GM21423 (cell line): ENCODE results near the gene CBFA2T3.

ENCODE experiments used
- ATAC-seq: cut with Tn5 transposase; IDR thresholded peaks from one replicate; pipeline ENCODE4 v1.9.1; 2021; ENCODE audit warnings: mild to moderate bottlenecking, moderate library complexity; ENCODE audit not compliant: unreplicated experiment

The CBFA2T3 gene

GRCh38 chr16:88911136-88911945, 65.7 kb downstream of the CBFA2T3 start:
- ATAC-seq, result no peak

DNA sequence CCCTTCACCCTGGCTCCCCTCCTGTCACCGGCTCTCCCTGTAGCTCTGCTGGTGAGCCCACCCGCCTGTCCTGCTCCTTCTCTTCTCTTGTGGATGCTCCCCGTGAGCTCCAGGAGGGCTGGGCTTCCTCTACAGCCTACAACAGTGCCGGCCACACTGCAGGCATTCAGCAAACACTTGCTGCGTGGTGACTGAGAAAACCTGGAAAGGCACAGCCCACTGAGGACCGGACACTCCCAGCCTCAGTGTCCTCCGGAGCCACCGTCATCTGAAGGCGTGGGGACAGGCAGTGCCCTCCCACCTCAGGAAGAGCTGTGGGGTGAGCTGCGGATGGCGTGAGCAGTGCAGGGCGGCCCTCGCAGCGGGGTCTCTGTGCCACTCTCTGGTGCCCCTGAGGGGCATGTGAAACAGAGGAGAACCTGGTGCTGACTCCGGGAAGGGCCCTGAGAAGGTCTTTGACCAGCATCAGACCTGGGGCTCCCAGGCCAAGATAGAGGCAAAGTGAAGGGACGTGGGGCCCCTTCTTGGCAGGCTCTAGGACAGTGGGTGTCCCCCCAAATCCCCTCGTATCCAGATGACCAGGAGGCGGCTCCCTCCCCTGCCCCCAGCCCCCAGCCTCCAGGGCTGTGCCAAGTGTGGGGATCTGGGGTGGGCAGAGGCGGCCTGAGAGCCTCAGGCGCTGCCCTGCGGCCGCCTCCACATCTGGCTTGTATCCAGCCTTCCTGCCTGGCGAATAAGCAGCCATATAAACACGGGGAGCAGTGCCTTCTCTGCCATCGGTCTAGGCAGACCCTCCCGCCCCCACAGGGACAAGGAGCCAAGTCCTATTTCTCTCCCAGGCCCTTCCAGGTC, 66.5 kb downstream of the CBFA2T3 start:
- ATAC-seq, result no peak

DNA sequence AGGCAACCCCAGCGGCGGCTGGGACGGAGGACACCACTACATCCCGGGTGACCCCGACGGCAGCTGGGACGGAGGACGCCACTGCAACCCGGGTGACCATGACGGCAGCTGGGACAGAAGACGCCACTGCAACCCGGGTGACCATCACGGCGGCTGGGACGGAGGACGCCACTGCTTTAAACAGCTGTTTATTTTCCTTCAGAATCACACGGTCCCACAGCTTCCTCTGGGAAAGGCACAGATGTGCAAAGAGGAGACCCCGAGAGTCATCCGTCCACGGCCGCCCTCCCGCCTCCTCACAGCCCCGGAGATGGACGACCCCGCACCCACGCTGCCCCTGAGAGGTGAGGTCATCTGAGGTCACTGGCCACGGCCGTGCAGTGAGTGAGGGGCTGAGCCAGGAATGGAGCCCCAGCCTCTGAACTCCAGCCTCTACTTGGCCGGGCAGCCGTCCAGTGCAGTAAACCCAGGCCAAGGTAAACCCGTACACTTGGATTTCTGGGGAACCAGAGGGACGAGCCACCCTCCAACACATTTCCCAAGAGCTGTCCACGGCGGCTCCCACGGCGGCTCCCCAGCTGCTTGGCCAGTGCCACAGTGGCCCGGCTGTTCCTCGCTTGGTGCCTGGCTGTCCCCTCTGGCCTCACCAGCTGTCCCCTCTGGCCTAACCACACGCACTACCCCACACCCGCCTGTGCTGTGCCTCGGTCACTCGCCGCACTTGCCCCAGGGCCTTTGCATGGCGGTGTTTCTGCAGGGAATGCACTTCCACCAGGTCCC, 67.4 kb downstream of the CBFA2T3 start:
- no peak for ATAC-seq

DNA sequence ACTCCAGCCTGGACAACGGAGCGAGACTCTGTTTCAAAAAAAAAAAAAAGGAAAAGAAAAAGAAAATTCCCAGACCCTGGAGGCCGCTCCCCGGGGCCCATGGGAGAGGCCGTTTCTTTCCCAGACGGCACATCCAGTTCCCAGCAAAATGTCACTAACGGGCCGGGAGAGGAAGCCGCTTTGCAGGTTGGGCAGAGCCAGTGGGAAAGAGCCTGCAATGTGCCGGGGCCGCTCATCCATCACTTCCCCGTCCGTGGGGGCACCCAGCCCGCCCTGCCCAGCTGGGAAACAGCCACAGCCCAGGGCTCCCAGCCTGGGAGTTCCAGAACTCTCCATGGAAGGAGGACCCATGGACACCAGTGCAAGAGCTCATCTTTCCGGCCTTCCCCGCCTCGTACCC, 68.7 kb downstream of the CBFA2T3 start:
- no peak for ATAC-seq

DNA sequence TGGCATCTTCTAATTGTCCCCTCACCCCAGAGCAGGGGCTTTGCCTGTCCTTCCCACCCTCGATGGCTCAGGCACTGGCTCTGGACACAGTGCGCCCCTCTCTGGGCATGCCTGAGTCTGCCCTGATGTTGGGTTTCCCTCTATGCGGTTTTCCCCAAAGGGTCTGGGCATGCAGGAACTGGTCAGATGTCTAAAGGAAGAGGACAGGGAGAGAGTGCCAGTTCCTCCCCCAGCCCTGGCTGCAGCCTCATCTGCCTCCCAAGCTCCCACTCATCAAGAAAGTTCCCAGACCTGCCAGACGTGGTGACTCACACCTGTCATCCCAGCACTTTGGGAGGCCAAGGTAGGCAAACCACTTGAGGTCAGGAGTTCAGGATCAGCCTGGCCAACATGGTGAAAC, 69.2 kb downstream of the CBFA2T3 start:
- ATAC-seq, result no peak

- ATAC-seq, result no peak
Measured at GRCh38 chr16:88906535-88907105, 70.4 kb downstream of the CBFA2T3 start.

DNA sequence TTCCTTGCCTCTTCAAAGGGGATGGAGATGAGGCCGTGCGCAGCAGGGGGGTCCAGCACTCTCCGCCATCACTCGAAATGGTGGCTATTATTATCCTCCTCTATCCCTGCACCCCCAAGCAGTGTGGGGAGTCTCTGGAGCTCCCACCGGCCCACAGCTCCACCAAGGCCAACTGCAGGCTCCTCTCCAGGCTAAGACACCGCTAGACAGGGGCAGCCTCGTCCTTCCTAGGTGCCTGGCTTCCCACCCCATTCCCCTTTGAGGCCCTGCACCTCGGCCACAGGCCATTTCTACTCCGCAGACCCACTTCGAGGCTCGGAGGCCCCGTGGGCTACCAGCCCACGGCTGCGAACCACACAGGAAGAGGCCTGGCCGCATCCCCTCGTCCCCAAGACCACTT, 71.0 kb downstream of the CBFA2T3 start:
- ATAC-seq, result no peak

GRCh38 chr16:88905563-88905962, 71.4 kb downstream of the CBFA2T3 start:
- no peak for ATAC-seq

DNA sequence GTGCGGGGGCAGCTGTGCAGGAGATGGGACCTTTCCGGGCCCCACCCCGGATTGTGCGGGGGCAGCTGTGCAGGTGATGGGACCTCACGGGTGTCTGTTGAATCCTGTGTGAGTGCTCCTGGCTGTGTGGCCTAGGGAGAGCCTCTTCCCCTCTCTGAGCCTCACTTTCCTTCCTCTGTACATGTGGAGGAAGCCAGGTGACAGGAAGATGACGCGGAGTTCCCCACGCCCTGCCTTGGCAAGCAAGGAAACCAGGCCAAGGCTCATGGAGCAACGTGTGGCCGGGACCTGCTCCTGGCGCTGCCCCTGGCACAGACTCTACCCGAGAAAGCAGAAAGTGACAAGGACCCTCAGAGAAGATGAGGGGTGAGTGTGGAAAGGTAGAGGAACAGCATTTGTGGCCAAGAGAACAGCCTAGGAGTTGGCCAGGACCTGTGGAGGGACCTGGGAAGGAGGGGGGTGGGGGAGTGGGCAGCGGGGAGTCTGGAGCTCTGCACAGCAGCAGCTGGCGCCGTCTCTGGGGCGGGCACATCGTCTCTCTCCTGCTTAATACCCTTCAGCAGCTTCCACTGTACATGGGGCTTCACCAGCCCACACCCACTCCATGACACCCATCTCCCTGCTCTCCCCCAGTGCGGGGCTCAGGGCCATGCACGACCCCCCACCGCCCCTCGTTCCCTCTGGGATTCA, 72.2 kb downstream of the CBFA2T3 start:
- no peak for ATAC-seq

DNA sequence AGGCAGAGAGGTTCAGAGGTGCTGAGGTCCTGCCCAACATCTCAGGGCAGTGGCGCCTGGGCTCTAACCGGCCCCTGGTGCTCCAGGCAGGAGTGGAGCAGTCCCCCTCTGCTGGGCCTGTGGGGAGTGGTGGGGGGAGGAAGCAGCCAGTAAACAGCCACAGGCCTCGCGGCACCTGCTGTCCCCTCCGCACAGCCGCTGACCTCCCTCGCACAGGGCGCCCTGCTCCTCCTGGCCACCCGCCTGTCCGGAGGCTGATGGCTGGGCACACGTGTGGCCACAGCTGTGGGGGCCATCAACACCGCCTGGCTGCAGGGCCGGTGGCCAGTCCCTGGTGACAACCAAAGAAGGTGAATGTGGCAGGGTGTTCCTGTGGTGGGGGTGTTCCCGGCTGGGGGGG, 73.7 kb downstream of the CBFA2T3 start:
- ATAC-seq, result no peak

DNA sequence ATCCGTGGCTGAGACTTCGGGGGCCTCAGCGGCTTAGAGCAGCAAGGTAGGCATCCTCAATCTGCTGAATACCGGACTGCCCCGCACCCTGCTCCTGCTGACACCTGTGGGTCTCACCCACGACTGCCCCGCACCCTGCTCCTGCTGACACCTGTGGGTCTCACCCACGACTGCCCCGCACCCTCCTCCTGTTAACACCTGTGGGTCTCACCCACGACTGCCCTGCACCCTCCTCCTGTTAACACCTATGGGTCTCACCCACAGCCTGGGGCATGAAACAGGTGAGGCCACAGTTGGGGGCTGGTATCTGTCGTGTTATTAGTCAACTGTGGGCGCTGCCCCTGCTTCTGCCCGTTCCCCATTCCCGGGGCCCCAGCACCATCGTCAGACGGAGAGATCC, 74.3 kb downstream of the CBFA2T3 start:
- no peak for ATAC-seq

- no peak for ATAC-seq
Measured at GRCh38 chr16:88901718-88902337, 75.2 kb downstream of the CBFA2T3 start.

GRCh38 chr16:88900662-88901052, 76.3 kb downstream of the CBFA2T3 start:
- no peak for ATAC-seq

- ATAC-seq, result no peak
Measured at GRCh38 chr16:88899901-88900661, 76.9 kb downstream of the CBFA2T3 start.

DNA sequence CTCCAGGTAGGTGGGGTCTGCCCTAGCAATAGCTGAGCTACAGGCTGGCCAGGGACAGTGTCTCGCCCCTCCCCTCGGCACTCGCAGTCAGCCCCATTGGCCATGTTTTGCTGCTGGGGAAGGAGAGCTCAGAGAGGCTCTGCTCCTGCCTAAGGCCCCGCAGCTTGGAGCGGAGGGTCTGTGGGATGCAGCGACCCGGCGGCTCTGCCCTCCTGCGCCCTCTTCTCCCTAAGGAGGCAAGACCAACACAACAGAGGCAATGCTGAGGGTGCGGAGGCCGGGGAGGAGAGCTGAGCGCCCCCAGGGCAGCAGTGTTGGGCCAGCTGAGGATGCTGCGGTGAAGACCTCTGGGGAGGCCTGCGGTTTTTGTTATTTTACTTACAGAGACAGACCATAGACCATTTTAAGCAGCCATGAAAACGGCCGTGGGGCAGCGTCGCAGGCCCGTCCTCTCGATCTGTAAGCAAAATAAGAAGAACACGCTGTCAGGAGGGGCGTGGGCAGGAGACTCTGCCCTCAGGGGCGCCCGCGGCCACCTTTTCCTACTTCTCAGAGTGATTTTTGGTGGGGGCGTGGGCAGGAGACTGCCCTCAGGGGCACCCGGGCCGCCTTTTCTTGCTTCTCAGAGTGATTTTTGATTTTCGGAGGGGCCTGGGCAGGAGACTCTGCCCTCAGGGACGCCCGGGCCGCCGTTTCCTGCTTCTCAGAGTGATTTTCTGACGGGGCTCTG, 79.1 kb downstream of the CBFA2T3 start:
- no peak for ATAC-seq

DNA sequence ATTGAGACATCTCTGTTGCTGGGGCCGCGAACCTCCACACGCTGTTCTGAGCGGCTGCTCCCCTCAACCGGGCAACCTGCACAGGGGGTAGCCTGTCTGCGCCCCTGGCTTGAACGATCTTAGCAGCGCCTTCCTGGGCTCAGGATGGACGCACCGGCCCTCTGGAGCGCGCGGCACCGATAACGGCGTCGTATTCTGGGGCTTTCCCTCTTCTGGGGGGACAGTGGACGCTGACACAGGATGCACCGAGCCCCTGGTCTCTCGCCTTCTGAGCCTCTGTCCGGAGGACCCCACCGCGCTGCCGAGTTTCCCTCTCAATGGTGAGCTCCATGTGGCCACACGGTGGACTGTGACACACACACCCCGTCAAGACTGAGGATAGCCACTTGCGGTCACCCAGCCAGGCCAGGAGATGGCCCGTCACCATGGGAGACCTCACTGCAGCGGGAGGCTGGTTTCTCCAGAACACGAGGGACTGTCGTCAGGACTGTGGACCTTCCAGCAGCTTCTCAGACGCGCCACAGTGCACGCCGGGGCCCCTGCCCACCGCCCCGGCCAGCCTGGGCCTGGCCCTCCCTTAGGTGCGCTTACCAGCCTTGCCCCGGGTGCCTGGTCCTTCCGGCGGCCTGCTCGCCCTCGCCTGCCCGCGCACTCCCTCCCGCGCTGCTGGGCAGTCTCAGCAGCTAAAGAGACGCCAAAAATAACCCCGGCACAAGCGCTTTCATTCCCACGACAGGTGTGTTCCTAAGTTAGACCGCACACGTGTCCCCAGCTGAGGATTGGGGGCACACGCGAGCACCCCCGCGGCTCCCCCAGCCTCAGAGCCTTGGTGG, 80.6 kb downstream of the CBFA2T3 start:
- ATAC-seq, result no peak

GRCh38 chr16:88895335-88895734, 81.7 kb downstream of the CBFA2T3 start:
- no peak for ATAC-seq
